Measurements from ENCODE around the gene ACP5. TPM values are rescaled to one million over a fixed set of nuclear protein-coding genes. Genes with fewer than 3 reads are reported as not detected.

The ACP5 gene
- total and polyA plus RNA-seq, 2 of the 4 experiments (the other 2 are of a cell fraction) = 0.54 to 1.2 TPM

DNA sequence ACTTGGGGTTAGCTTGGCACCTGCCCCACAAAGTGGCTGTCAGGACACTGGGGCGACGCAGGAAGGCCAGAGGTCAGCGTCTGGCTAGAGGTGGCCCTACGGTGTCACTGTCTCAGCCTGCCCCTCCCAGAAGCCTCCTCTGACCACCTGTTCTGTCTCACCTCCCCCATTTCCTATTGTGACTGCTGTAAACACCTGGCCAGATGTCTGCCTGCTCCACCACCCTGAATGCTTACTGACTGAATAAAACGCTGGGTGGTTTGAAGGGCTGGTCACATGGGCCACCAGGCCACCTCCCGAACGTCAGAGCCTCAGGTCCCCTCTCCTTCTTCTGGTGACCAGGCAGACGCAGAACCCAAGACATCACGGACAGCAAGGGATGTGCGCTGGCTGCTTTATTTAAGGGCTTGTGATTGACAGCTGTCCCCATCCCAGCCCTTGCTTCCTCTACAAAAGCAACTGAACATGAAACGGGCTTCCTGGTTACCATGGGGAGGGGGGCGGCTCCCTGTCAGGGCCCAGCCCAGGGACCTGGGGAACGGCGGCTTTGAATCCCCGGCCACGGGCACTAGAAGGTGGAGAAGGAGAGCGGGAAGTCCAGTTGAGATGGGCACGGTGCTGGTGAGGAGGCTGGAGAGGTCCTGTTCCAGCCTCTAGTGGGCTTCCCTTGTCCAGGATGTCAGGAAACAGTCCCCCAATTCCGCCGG, 24.6 kb downstream of the ACP5 start:
- no peak overlapping the region for H3K14ac ChIP-seq (replicated peaks; ENCODE audit: low read depth, low read length)
- H3K56ac ChIP-seq (ENCODE audit: extremely low read depth, insufficient read depth, low read length) = no peak overlapping the region
- H3K79me1 ChIP-seq (ENCODE audit: low read depth in 1 of 2, low read length in 2 of 2) = peaks cover 11 to 35% of the 10 kb centered on the region in 2 experiments; a peak in 3 of 4 replicates
- 66% methylated on average over 3 of the region's 20 CpGs; no CpG with 5 or more reads in 1 of the 2 experiments for WGBS, 2 experiments (ENCODE audit: extremely low coverage in 2 of 2, insufficient read length in 1 of 2)
- H2BK20ac ChIP-seq (ENCODE audit: low read depth, low read length) = no peak overlapping the region
- H4K91ac ChIP-seq (ENCODE audit: insufficient read depth, low read depth, low read length) = no peak overlapping the region
- POLR2A ChIA-PET (ENCODE audit: unreplicated experiment) = no interaction called here
- CTCF ChIA-PET = no interaction called here
- no peak overlapping the region for H3K4me3 ChIP-seq (ENCODE audit: insufficient read depth, low read depth, low read length)
- H3K27ac ChIP-seq (ENCODE audit: insufficient read depth, low read length) = no peak overlapping the region
- dilution Hi-C loops (cut with HindIII; ENCODE audit: low sequenced_read_pairs, unreplicated experiment) = no loop called here
- no peaks in the 10 kb centered on the region for H3K27me3 ChIP-seq (ENCODE audit: control insufficient read depth, insufficient read depth, low read length)
- no peak overlapping the region for H4K8ac ChIP-seq (ENCODE audit: low read depth in 2 of 2, low read length in 2 of 2)
- BruUV-seq (replicated peaks) = no TSS peak
- H2BK120ac ChIP-seq (ENCODE audit: low read depth, low read length) = no peak overlapping the region
- ATAC-seq (ENCODE audit: low read depth) = no peak
- no peak overlapping the region for H2AK5ac ChIP-seq (ENCODE audit: low read depth, low read length)
- H3K4me2 ChIP-seq (ENCODE audit: low read depth, low read length) = no peak overlapping the region
- H3K9me3 ChIP-seq (ENCODE audit: control insufficient read depth, insufficient read depth, low read length) = no peaks in the 10 kb centered on the region
- no peak overlapping the region for H3K4ac ChIP-seq (ENCODE audit: low read depth, low read length)
- H4K5ac ChIP-seq (ENCODE audit: low read depth, low read length) = no peak overlapping the region
- intact Hi-C loops (cut with micrococcal nuclease) = no loop called here
- H3K23ac ChIP-seq (ENCODE audit: low read depth, low read length) = no peak overlapping the region
- H2AFZ ChIP-seq (replicated peaks; ENCODE audit: low read length, poor library complexity) = no peak overlapping the region
- no peak overlapping the region for H2BK15ac ChIP-seq (ENCODE audit: low read depth, low read length)
- peaks cover 34% of the 10 kb centered on the region for H4K20me1 ChIP-seq (ENCODE audit: insufficient read depth, low read length)
- in situ Hi-C loops (cut with MboI; ENCODE audit: low sequenced_read_pairs) = no loop called here
- H3K36me3 ChIP-seq (ENCODE audit: control insufficient read depth, insufficient read depth, low read length) = peaks cover 47% of the 10 kb centered on the region
- no peak for TF ChIP-seq MXI1 (IDR thresholded peaks at IDR 0.05; ENCODE audit: borderline replicate concordance, low read depth, low read length)
- TF ChIP-seq RFX5 (IDR thresholded peaks at IDR 0.05; ENCODE audit: low read depth, low read length) = no peak
- TF ChIP-seq NFE2L2 (IDR thresholded peaks at IDR 0.05; ENCODE audit: low read depth, low read length) = no peak
- no peak for TF ChIP-seq MAZ (IDR thresholded peaks at IDR 0.05; ENCODE audit: borderline replicate concordance, low read depth, low read length)
- TF ChIP-seq CEBPB (IDR thresholded peaks at IDR 0.05; ENCODE audit: low read depth, low read length) = no peak
- no peak for TF ChIP-seq POLR2A (IDR thresholded peaks at IDR 0.05; ENCODE audit: low read depth, low read length)
- TF ChIP-seq SMC3 (IDR thresholded peaks at IDR 0.05; ENCODE audit: low read depth, low read length) = no peak
- TF ChIP-seq FOS (IDR thresholded peaks at IDR 0.05; ENCODE audit: low read depth, low read length) = no peak
- TF ChIP-seq, protein P1, sequence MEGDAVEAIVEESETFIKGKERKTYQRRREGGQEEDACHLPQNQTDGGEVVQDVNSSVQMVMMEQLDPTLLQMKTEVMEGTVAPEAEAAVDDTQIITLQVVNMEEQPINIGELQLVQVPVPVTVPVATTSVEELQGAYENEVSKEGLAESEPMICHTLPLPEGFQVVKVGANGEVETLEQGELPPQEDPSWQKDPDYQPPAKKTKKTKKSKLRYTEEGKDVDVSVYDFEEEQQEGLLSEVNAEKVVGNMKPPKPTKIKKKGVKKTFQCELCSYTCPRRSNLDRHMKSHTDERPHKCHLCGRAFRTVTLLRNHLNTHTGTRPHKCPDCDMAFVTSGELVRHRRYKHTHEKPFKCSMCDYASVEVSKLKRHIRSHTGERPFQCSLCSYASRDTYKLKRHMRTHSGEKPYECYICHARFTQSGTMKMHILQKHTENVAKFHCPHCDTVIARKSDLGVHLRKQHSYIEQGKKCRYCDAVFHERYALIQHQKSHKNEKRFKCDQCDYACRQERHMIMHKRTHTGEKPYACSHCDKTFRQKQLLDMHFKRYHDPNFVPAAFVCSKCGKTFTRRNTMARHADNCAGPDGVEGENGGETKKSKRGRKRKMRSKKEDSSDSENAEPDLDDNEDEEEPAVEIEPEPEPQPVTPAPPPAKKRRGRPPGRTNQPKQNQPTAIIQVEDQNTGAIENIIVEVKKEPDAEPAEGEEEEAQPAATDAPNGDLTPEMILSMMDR (conservative IDR thresholded peaks at IDR 0.05; ENCODE audit: low read depth, low read length) = no peak
- TF ChIP-seq, protein P2, sequence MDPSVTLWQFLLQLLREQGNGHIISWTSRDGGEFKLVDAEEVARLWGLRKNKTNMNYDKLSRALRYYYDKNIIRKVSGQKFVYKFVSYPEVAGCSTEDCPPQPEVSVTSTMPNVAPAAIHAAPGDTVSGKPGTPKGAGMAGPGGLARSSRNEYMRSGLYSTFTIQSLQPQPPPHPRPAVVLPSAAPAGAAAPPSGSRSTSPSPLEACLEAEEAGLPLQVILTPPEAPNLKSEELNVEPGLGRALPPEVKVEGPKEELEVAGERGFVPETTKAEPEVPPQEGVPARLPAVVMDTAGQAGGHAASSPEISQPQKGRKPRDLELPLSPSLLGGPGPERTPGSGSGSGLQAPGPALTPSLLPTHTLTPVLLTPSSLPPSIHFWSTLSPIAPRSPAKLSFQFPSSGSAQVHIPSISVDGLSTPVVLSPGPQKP (IDR thresholded peaks at IDR 0.05; ENCODE audit: borderline replicate concordance, low read depth, low read length) = no peak
- H3K9me1 ChIP-seq (ENCODE audit: insufficient read depth, low read length) = peaks cover 5% of the 10 kb centered on the region; the same call in 1 of the 2 replicates
- DNase-seq = no peak
- no peak overlapping the region for H2AK9ac ChIP-seq (replicated peaks; ENCODE audit: low read depth, low read length, poor library complexity)
- H3K9ac ChIP-seq (ENCODE audit: low read depth, low read length) = no peak overlapping the region
- no peak overlapping the region for H3K18ac ChIP-seq (ENCODE audit: low read depth, low read length)
- H2BK5ac ChIP-seq (ENCODE audit: low read depth, low read length, poor library complexity, severe bottlenecking) = no peak overlapping the region
- no peaks in the 10 kb centered on the region for H3K4me1 ChIP-seq (ENCODE audit: control insufficient read depth, insufficient read depth, low read length)

Data from IMR-90 (cell line).